ENCODE data around the gene ACADSB. TPM values are rescaled to one million over a fixed set of nuclear protein-coding genes. Genes with fewer than 3 reads are reported as not detected.

The ACADSB gene
- total RNA-seq, 1 experiment from 2014 or later, result 14.5 TPM

- Mint-ChIP-seq H3K4me3 (no peak overlapping the region), H3K9me3 (peaks cover 6% of the 10 kb centered on the region), H3K27ac (peak overlapping the region; percentile 39; the same call in 1 of the 2 replicates), H3K4me1 (peaks cover 11% of the 10 kb centered on the region), H3K27me3 (ENCODE audit: low read depth) (no peaks in the 10 kb centered on the region), H3K36me3 (peaks cover 25% of the 10 kb centered on the region)
- POLR2A ChIA-PET, result no interaction called here
- CTCF ChIA-PET, result interaction anchor here (1.4 kb wide), 1 partner anchor 9 kb away, joined by 4 read pairs; the partner anchor contains the start of gene IKZF5
- no peak for TF ChIP-seq MYBL2 (CRISPR knock-in tag; IDR thresholded peaks at IDR 0.05)
- DNase-seq (ENCODE audit: low spot score), result no peak
- no peak for ATAC-seq
These were observed 9.5 kb upstream of the ACADSB start for GRCh38 chr10:122999347-122999746.

DNA sequence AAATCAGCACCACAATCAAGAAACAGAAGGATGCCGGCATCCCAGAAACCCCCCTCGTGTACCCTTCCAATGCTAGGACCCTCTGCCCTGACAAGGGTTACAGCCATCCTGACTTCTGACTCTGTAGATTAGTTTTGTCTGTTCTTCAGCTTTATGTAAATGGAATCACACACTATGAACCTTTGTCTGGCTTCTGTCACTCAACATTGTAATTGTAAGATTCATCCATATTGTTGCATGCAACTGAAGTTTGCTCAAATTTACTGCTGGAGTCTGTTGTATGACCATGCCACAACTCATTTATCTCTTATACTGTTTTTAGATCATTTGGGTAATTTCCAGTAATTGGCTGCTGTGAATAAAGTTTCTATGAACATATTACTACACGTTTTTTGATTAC is 8.7 kb upstream of the ACADSB start:
- Mint-ChIP-seq H3K27ac (no peak overlapping the region), H3K4me1 (peaks cover 11% of the 10 kb centered on the region), H3K4me3 (no peak overlapping the region), H3K27me3 (ENCODE audit: low read depth) (no peaks in the 10 kb centered on the region), H3K36me3 (peaks cover 18% of the 10 kb centered on the region), H3K9me3 (peaks cover 6% of the 10 kb centered on the region)
- DNase-seq (ENCODE audit: low spot score) (no peak), ATAC-seq (no peak)
- ChIA-PET POLR2A (no interaction called here), CTCF (interaction anchor here (1.4 kb wide), 1 partner anchor 8 kb away, joined by 4 read pairs; the partner anchor contains the start of gene IKZF5)
- TF ChIP-seq, protein P1, sequence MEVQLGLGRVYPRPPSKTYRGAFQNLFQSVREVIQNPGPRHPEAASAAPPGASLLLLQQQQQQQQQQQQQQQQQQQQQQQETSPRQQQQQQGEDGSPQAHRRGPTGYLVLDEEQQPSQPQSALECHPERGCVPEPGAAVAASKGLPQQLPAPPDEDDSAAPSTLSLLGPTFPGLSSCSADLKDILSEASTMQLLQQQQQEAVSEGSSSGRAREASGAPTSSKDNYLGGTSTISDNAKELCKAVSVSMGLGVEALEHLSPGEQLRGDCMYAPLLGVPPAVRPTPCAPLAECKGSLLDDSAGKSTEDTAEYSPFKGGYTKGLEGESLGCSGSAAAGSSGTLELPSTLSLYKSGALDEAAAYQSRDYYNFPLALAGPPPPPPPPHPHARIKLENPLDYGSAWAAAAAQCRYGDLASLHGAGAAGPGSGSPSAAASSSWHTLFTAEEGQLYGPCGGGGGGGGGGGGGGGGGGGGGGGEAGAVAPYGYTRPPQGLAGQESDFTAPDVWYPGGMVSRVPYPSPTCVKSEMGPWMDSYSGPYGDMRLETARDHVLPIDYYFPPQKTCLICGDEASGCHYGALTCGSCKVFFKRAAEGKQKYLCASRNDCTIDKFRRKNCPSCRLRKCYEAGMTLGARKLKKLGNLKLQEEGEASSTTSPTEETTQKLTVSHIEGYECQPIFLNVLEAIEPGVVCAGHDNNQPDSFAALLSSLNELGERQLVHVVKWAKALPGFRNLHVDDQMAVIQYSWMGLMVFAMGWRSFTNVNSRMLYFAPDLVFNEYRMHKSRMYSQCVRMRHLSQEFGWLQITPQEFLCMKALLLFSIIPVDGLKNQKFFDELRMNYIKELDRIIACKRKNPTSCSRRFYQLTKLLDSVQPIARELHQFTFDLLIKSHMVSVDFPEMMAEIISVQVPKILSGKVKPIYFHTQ (CRISPR knock-in tag; IDR thresholded peaks at IDR 0.05), result no peak

GRCh38 chr10:123001370-123001769 is 7.4 kb upstream of the ACADSB start:
- ChIA-PET CTCF (interaction anchor here (0.6 kb wide), 1 partner anchor 440 kb away, joined by 6 read pairs; no protein-coding TSS in a partner anchor), POLR2A (no interaction called here)
- ATAC-seq (no peak), DNase-seq (ENCODE audit: low spot score) (no peak)
- H3K4me1 Mint-ChIP-seq, result peaks cover 14% of the 10 kb centered on the region
- H3K9me3 Mint-ChIP-seq, result peaks cover 6% of the 10 kb centered on the region
- peaks cover 9% of the 10 kb centered on the region for H3K36me3 Mint-ChIP-seq
- H3K27me3 Mint-ChIP-seq (ENCODE audit: low read depth), result no peaks in the 10 kb centered on the region
- no peak for TF ChIP-seq TEAD4 (CRISPR knock-in tag; IDR thresholded peaks at IDR 0.05)
- TF ChIP-seq ZBTB21 (CRISPR knock-in tag; IDR thresholded peaks at IDR 0.05; ENCODE audit: borderline replicate concordance), result no peak
- TF ChIP-seq MXD4 (CRISPR knock-in tag; IDR thresholded peaks at IDR 0.05; ENCODE audit: borderline replicate concordance), result no peak
- no peak overlapping the region for H3K27ac Mint-ChIP-seq
- H3K4me3 Mint-ChIP-seq, result no peak overlapping the region

GRCh38 chr10:123004298-123004697 is 4.5 kb upstream of the ACADSB start:
- Mint-ChIP-seq H3K27me3 (ENCODE audit: low read depth) (peaks cover 2% of the 10 kb centered on the region), H3K9me3 (peaks cover 6% of the 10 kb centered on the region), H3K4me1 (peaks cover 28% of the 10 kb centered on the region), H3K27ac (no peak overlapping the region), H3K4me3 (no peak overlapping the region), H3K36me3 (peaks cover 7% of the 10 kb centered on the region)
- TF ChIP-seq FOXP4 (CRISPR knock-in tag; IDR thresholded peaks at IDR 0.05) (no peak), ZNF232 (CRISPR knock-in tag; IDR thresholded peaks at IDR 0.05) (no peak), FOXP1 (CRISPR knock-in tag; IDR thresholded peaks at IDR 0.05; ENCODE audit: borderline replicate concordance) (no peak), ZNF138 (CRISPR knock-in tag; conservative IDR thresholded peaks at IDR 0.05) (no peak), GTF2I (CRISPR knock-in tag; conservative IDR thresholded peaks at IDR 0.05) (no peak)
- TF ChIP-seq, protein P2, sequence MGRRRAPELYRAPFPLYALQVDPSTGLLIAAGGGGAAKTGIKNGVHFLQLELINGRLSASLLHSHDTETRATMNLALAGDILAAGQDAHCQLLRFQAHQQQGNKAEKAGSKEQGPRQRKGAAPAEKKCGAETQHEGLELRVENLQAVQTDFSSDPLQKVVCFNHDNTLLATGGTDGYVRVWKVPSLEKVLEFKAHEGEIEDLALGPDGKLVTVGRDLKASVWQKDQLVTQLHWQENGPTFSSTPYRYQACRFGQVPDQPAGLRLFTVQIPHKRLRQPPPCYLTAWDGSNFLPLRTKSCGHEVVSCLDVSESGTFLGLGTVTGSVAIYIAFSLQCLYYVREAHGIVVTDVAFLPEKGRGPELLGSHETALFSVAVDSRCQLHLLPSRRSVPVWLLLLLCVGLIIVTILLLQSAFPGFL (CRISPR knock-in tag; IDR thresholded peaks at IDR 0.05; ENCODE audit: borderline replicate concordance), result no peak
- CTCF ChIA-PET, result no interaction called here
- ATAC-seq (no peak), DNase-seq (ENCODE audit: low spot score) (no peak)
- POLR2A ChIA-PET, result no interaction called here
